Stimulated activated CD4-positive, alpha-beta T cell treated with anti-CD3 and anti-CD28 coated beads, Interleukin-15, amount 100 ng/mL, for 1 hour (primary cell): ENCODE data around the gene TRIM58.

ENCODE experiments used
- DNase-seq, 2 donors: peaks; one replicate each; pipeline ENCODE4 v3.0.0-alpha.2; 2020; ENCODE audit warnings: low read depth in 1 of 2, low spot score in 1 of 2

The TRIM58 gene

GRCh38 chr1:247884797-247885413, 27.9 kb downstream of the TRIM58 start:
- no peak for DNase-seq

GRCh38 chr1:247895163-247895637, 38.2 kb downstream of the TRIM58 start, which contains the start of gene OR2W3:
OR2W3 (plus strand) TSS chr1:247895587; CDS start chr1:247895587, 0 bp downstream.
- no peak for DNase-seq

GRCh38 chr1:247895976-247896375, 39.0 kb downstream of the TRIM58 start:
- DNase-seq, result no peak

- DNase-seq, result no peak
Observed at GRCh38 chr1:247904122-247904521, 47.1 kb downstream of the TRIM58 start.

- DNase-seq, result no peak
Observed at GRCh38 chr1:247905181-247905580, 48.2 kb downstream of the TRIM58 start.

- DNase-seq, result no peak
Observed at GRCh38 chr1:247905910-247906503, 49.0 kb downstream of the TRIM58 start.

- no peak for DNase-seq
Observed at GRCh38 chr1:247906504-247907047, 49.6 kb downstream of the TRIM58 start.

- DNase-seq, result no peak
Observed at GRCh38 chr1:247908766-247909165, 51.8 kb downstream of the TRIM58 start.

GRCh38 chr1:247913786-247914185, 56.8 kb downstream of the TRIM58 start:
- no peak for DNase-seq

- no peak for DNase-seq
Observed at GRCh38 chr1:247914941-247915662, 58.1 kb downstream of the TRIM58 start.

- no peak for DNase-seq
Observed at GRCh38 chr1:247919952-247920351, 63.0 kb downstream of the TRIM58 start, which contains the start of gene OR2T8. OR2T8 (plus strand) TSS chr1:247920252; CDS start chr1:247921018, 766 bp downstream.

- no peak for DNase-seq
Observed at GRCh38 chr1:247923941-247924340, 67.0 kb downstream of the TRIM58 start.

- DNase-seq, result no peak
Observed at GRCh38 chr1:247924868-247925267, 67.9 kb downstream of the TRIM58 start, which contains the start of gene OR2AJ1. OR2AJ1 (plus strand) TSS chr1:247924889; CDS start chr1:247933769, 8,880 bp downstream.
